ENCODE results near the gene POU2AF1. TPM values are rescaled to one million over a fixed set of nuclear protein-coding genes. Genes with fewer than 3 reads are reported as not detected.

POU2AF1 gene
- total and polyA plus RNA-seq, 2 of the 13 experiments (the other 11 are each of a cell fraction or from before 2014, with no cell fraction given): 1.9 to 3.6 TPM

DNA sequence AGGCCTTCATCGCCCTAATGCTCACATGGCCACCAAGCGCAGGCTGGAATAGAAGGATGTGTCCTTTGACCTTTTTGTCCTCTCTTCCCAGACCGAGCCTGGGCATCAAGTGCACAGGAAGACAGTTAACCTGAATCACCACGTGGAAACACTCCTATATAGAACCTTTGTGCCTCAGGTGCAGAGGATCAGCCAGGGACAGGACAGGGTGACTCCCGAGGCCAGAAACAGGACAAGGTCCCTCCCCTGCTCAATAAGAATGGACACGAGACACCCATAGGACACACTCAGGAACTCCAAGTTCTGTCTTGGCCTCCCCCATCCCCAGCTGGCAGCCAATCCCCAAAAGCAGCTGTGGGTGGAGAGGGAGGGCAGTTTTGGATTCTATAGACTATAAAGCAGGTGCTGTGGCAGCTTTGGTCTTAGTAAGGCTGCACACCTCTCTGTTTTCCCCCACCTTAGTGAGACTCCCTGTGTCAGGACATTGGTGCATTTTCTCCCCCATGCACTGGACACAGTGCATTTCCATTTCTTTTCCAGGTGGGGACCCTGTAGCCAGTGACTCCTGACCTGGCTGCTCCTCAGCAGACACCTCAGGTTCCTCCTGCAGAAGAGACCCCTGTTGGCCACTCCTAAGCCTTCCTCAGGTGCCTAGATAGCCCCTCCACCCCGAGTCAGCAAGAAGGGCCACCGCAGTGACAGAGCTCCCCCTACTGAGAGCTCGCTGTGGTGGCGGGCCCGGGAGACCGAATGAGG is 43.6 kb upstream of the POU2AF1 start (continued):
- TF ChIP-seq, protein P1, sequence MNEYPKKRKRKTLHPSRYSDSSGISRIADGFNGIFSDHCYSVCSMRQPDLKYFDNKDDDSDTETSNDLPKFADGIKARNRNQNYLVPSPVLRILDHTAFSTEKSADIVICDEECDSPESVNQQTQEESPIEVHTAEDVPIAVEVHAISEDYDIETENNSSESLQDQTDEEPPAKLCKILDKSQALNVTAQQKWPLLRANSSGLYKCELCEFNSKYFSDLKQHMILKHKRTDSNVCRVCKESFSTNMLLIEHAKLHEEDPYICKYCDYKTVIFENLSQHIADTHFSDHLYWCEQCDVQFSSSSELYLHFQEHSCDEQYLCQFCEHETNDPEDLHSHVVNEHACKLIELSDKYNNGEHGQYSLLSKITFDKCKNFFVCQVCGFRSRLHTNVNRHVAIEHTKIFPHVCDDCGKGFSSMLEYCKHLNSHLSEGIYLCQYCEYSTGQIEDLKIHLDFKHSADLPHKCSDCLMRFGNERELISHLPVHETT (CRISPR knock-in tag; conservative IDR thresholded peaks at IDR 0.05): no peak; the same call in 1 of the 2 replicates
- TF ChIP-seq ETV6 (CRISPR knock-in tag; conservative IDR thresholded peaks at IDR 0.05) (0 out of 2 replicates have a peak, but pooled peaks have one; percentile 61), ZNF614 (CRISPR knock-in tag; IDR thresholded peaks at IDR 0.05; ENCODE audit: borderline replicate concordance) (0 out of 2 replicates have a peak, but pooled peaks have one; percentile 36), KAT8 (CRISPR knock-in tag; IDR thresholded peaks at IDR 0.05) (peak; percentile 75), STAT5B (CRISPR knock-in tag; IDR thresholded peaks at IDR 0.05) (no peak), REPIN1 (CRISPR knock-in tag; IDR thresholded peaks at IDR 0.05; ENCODE audit: borderline replicate concordance, low read depth) (peak; percentile 82; the same call in 1 of the 2 replicates), HNF4A (CRISPR knock-in tag; IDR thresholded peaks at IDR 0.05) (peak; percentile 50), ZNF563 (CRISPR knock-in tag; IDR thresholded peaks at IDR 0.05) (no peak), ARHGAP35 (CRISPR knock-in tag; IDR thresholded peaks at IDR 0.05; ENCODE audit: borderline replicate concordance) (no peak), ARNT2 (CRISPR knock-in tag; IDR thresholded peaks at IDR 0.05; ENCODE audit: low read depth) (0 out of 2 replicates have a peak, but pooled peaks have one; percentile 21), TEAD3 (CRISPR knock-in tag; optimal IDR thresholded peaks at IDR 0.05; ENCODE audit: borderline replicate concordance) (peak; percentile 82), KDM5B (CRISPR knock-in tag; IDR thresholded peaks at IDR 0.05; ENCODE audit: borderline replicate concordance) (peak; percentile 84), ZNF382 (CRISPR knock-in tag; IDR thresholded peaks at IDR 0.05; ENCODE audit: borderline replicate concordance) (no peak), PHF8 (CRISPR knock-in tag; IDR thresholded peaks at IDR 0.05) (no peak), CBX2 (IDR thresholded peaks at IDR 0.05; ENCODE audit: low read depth, low read length) (no peak), CBX2 (CRISPR knock-in tag; IDR thresholded peaks at IDR 0.05; ENCODE audit: low read depth) (no peak), MTF1 (CRISPR knock-in tag; IDR thresholded peaks at IDR 0.05) (no peak), ZFP82 (CRISPR knock-in tag; IDR thresholded peaks at IDR 0.05; ENCODE audit: borderline replicate concordance) (no peak), KLF6 (CRISPR knock-in tag; IDR thresholded peaks at IDR 0.05) (0 out of 2 replicates have a peak, but pooled peaks have one; percentile 39)
- TF ChIP-seq, protein P2, sequence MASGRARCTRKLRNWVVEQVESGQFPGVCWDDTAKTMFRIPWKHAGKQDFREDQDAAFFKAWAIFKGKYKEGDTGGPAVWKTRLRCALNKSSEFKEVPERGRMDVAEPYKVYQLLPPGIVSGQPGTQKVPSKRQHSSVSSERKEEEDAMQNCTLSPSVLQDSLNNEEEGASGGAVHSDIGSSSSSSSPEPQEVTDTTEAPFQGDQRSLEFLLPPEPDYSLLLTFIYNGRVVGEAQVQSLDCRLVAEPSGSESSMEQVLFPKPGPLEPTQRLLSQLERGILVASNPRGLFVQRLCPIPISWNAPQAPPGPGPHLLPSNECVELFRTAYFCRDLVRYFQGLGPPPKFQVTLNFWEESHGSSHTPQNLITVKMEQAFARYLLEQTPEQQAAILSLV (CRISPR knock-in tag; IDR thresholded peaks at IDR 0.05; ENCODE audit: borderline replicate concordance): 0 out of 2 replicates have a peak, but pooled peaks have one; percentile 74
- TF ChIP-seq, protein P3, sequence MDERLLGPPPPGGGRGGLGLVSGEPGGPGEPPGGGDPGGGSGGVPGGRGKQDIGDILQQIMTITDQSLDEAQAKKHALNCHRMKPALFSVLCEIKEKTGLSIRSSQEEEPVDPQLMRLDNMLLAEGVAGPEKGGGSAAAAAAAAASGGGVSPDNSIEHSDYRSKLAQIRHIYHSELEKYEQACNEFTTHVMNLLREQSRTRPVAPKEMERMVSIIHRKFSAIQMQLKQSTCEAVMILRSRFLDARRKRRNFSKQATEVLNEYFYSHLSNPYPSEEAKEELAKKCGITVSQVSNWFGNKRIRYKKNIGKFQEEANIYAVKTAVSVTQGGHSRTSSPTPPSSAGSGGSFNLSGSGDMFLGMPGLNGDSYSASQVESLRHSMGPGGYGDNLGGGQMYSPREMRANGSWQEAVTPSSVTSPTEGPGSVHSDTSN (CRISPR knock-in tag; IDR thresholded peaks at IDR 0.05): no peak
- TF ChIP-seq, protein P4, sequence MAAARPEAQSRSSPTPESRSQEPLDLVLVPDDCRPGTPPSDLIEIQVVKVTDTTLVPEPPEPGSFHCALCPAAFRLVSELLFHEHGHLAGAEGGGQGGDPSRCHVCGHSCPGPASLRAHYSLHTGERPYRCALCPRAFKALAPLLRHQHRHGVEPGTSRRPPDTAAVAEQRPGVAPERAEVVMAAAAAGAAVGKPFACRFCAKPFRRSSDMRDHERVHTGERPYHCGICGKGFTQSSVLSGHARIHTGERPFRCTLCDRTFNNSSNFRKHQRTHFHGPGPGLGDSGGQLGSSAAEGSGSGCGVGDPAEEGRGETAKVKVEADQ (CRISPR knock-in tag; IDR thresholded peaks at IDR 0.05; ENCODE audit: borderline replicate concordance): no peak
- TF ChIP-seq, protein P5, sequence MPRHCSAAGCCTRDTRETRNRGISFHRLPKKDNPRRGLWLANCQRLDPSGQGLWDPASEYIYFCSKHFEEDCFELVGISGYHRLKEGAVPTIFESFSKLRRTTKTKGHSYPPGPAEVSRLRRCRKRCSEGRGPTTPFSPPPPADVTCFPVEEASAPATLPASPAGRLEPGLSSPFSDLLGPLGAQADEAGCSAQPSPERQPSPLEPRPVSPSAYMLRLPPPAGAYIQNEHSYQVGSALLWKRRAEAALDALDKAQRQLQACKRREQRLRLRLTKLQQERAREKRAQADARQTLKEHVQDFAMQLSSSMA (CRISPR knock-in tag; IDR thresholded peaks at IDR 0.05): no peak
